DMS 273 treated with DMSO at 0.1 percent for 48 hours (cell line): ENCODE results near the gene MYBL2.

ENCODE experiments used
- DNase-seq: peaks from one replicate; lab custom pipeline; 2025; lab: John Stamatoyannopoulos, UW

The MYBL2 gene

GRCh38 chr20:43682446-43682845 is 15.5 kb downstream of the MYBL2 start:
- DNase-seq: no peak

- DNase-seq: no peak
These were observed 19.9 kb downstream of the MYBL2 start for GRCh38 chr20:43686820-43687219.

- no peak for DNase-seq
These were observed 22.3 kb downstream of the MYBL2 start for GRCh38 chr20:43689165-43689564.

DNA sequence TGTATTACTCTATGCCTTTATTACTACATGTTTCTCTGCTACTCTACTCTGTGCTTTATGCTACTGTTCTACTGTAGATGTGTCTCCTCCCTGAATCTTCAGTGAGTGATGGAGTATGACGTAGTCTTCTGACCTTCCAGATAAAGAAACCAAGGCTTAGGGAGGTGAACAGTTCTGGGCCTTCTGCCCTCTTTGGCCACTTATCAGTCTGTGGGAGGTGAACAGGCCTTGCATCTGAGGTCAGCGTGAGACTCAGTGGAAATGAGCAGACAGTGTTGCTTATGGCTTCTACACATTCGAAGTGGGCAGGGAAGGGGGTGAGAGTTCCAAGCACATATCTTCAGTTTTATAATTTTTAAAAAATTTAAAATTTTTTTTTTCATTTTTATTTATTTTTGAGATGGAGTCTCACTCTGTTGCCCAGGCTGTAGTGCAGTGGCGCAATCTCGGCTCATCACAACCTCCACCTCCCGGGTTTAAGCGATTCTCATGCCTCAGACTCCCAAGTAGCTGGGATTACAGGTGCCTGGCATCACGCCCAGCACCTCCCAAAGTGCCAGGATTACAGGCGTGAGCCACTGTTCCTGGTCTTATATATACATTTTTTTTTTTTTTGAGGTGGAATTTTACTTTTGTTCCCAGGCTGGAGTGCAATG is 24.2 kb downstream of the MYBL2 start:
- DNase-seq: no peak

- peak; percentile 13 for DNase-seq
These were observed 25.1 kb downstream of the MYBL2 start for GRCh38 chr20:43691928-43692524.

GRCh38 chr20:43694763-43695162 is 27.8 kb downstream of the MYBL2 start:
- no peak for DNase-seq

DNA sequence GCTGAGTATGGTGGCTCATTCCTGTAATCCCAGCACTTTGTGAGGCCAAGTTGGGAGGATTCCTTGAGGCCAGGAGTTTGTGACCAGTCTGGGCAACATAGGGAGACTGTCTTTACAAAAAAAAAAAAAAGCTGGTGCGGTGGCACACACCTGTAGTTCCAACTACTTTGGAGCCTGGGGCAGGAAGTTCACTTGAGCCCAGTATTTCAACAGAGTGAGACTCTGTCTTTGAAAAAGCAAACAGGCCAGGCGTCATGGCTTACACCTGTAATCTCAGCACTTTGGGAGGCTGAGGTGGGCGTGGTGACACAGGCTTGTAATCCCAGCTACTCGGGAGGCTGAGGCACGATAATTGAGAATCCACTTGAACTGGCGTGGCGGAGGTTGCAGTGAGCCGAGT is 28.7 kb downstream of the MYBL2 start:
- no peak for DNase-seq

- no peak for DNase-seq
These were observed 33.1 kb downstream of the MYBL2 start for GRCh38 chr20:43699941-43700565.

GRCh38 chr20:43700627-43701026 is 33.7 kb downstream of the MYBL2 start:
- DNase-seq: no peak

DNA sequence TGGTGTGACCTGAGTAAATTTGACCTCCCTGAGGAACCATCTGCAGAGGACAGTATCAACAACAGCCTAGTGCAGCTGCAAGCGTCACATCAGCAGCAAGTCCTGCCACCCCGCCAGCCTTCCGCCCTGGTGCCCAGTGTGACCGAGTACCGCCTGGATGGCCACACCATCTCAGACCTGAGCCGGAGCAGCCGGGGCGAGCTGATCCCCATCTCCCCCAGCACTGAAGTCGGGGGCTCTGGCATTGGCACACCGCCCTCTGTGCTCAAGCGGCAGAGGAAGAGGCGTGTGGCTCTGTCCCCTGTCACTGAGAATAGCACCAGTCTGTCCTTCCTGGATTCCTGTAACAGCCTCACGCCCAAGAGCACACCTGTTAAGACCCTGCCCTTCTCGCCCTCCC is 35.6 kb downstream of the MYBL2 start:
- no peak for DNase-seq

DNA sequence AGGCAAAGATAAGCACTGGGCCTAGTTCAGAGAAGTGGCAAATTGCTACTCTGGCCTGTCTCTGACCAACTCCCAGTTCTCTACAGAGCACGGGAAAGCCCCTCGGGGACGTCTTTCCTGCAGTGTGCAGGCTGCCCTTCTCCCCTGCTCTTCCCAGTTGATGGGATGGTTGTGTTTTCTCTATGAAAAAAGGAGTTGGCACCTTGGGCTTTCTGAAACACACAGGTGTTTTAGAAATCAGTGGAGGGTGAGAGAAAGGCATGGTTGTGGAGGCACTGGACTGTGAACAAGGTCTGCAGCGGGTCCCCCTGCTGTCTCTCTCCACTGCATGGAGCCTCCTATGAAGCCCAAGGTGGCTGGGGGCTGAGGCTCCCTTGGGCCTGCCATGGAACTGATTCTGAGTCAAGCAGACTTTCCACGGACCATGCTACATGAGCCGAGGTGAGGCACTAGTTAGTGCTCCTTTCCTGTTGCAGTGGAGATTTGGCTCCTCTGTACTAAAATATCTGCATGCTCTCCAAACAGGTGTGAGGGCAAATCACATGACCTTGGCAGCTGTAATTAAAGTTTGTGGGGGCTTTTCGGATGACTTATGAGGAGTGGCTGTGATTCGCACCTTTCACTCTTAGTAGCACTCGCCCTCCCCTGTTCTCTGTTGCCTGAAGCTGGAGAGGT is 43.6 kb downstream of the MYBL2 start:
- no peak for DNase-seq

DNA sequence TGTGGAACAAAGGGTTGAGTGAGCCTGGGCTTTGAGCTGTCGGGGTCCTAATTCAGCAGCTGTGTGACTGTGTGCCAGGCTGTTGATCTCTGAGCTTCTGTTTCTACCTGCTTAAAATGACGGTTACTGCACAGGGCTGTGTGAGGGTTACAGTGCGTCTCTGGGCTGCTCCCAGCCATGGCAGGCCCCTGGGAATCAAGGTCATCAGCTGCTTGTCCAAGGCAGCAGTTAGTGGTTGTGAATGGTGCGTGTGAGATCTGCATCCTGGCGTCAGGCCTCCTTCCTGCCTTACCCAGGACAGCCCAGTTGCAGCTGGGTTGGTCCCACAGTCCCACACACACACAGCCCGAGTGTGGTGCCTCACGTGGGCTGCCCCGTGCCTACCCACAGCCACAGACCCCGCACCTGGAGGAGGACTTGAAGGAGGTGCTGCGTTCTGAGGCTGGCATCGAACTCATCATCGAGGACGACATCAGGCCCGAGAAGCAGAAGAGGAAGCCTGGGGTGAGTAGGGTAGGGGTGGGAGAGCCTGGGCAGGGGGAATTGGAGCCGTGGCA is 44.3 kb downstream of the MYBL2 start:
- DNase-seq: no peak

- DNase-seq: no peak
These were observed 48.1 kb downstream of the MYBL2 start for GRCh38 chr20:43715044-43715443.

DNA sequence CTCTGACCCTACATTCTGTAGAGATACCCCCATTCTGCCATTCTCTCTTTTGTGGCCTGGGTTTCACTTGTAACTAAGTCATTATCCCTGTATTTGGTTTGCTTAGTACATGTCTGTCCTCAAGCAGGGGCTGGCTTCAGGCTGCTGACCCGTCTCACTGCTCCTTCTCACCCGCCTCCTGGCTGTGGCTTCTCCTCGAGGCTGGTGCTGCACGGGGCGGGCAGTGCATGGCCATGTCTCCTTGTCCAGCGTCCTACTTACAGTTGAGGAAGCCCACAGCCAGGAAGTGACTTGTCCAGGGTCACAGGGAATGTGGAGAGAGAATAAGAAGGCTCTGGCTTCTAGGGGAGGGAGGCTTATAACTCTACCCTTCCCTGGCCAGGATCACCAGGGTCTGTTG is 48.6 kb downstream of the MYBL2 start:
- no peak for DNase-seq

- DNase-seq: no peak
These were observed 49.2 kb downstream of the MYBL2 start for GRCh38 chr20:43716123-43716522.

GRCh38 chr20:43716757-43717615 is 50.1 kb downstream of the MYBL2 start:
- DNase-seq: no peak

GRCh38 chr20:43717616-43717995 is 50.7 kb downstream of the MYBL2 start:
- no peak for DNase-seq

GRCh38 chr20:43720007-43720406 is 53.1 kb downstream of the MYBL2 start:
- DNase-seq: no peak

DNA sequence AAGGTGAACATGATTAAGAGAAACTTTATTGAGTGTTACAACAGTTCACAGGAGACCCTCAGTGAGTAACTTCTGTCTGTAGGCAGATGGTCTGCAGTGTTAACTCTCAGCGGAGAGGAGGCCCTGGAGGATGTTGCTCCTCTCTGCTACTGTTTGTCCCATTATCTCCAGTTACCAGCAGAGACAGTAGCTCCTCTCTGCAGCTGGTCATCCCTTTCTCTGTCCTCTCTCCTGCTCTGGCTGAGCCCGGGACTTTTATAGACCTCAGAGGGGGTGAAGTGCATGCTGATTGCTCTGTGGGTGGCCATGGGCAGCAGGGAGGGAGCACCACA is 54.1 kb downstream of the MYBL2 start:
- no peak for DNase-seq

GRCh38 chr20:43721429-43722152 is 54.7 kb downstream of the MYBL2 start:
- no peak for DNase-seq

- DNase-seq: no peak
These were observed 55.2 kb downstream of the MYBL2 start for GRCh38 chr20:43722153-43722505.
